GM12864 (cell line): ENCODE measurements around the gene TNP1.

Experiments
- DNase-seq: peaks from one replicate; pipeline ENCODE4 v3.0.0-alpha.2; 2011; ENCODE audit warnings: low read depth
- H3K4me3 ChIP-seq: 2 replicates; pipeline ENCODE4 v1.5.1; 2011; ENCODE audit warnings: mild to moderate bottlenecking, low read depth, low read length, control low read depth
- TF ChIP-seq, protein P1 (sequence below): IDR thresholded peaks from 2 replicates; pipeline ENCODE4 v1.5.1; 2011; ENCODE audit warnings: low read depth, mild to moderate bottlenecking, moderate library complexity, low read length, control low read depth, inconsistent platforms; ENCODE audit errors: missing control alignments

Gene TNP1

DNA sequence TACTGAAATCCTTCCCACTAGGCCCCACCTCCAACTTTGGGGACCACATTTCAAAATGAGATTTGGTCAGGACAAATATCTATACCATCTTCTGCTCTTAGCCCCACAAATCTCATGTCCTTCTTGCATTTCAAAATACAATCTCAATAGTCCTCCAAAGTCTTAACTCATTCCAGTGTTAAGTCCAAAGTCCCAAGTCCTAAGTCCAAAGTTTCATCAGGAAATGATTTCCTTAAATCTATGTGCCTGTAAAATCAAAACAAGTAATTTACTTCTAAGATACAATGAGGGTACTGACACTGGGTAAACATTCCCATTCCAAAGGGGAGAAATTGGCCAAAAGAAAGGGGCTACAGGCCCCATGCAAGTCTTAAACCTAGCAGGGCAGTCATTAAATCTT, 40.5 kb upstream of the TNP1 start:
- TF ChIP-seq, protein P1, sequence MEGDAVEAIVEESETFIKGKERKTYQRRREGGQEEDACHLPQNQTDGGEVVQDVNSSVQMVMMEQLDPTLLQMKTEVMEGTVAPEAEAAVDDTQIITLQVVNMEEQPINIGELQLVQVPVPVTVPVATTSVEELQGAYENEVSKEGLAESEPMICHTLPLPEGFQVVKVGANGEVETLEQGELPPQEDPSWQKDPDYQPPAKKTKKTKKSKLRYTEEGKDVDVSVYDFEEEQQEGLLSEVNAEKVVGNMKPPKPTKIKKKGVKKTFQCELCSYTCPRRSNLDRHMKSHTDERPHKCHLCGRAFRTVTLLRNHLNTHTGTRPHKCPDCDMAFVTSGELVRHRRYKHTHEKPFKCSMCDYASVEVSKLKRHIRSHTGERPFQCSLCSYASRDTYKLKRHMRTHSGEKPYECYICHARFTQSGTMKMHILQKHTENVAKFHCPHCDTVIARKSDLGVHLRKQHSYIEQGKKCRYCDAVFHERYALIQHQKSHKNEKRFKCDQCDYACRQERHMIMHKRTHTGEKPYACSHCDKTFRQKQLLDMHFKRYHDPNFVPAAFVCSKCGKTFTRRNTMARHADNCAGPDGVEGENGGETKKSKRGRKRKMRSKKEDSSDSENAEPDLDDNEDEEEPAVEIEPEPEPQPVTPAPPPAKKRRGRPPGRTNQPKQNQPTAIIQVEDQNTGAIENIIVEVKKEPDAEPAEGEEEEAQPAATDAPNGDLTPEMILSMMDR: no peak
- no peak for DNase-seq
- H3K4me3 ChIP-seq: no peak overlapping the region

DNA sequence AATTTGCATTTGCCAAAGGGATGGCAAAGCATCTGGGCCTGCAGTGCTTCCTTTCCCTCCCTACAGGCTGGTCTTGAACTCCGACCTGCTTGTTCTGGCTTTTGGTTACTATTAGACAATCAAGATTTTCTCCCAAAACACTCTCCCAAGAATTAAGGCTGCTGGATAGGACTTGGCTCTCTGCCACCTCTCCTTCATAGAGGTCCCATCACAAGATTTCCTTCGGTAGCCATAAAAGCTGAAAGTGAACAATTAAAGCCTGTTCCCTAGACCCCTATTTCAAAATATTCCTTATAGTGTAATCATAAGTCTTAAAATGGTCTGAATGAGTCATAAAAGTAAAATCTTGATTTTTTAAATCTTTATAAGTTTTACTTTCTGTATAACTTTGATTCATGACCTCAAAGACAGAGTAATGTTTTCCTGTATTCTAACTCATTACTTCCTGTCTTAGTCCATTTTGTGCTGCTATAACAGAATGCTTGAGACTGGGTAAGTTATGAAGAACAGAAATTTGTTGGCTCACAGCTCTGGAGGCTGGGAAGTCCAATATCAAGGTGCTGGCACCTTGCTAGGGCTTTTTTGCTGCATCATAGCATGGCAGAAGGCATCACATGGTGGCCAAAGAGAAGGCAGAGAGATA, 37.8 kb upstream of the TNP1 start:
- TF ChIP-seq, protein P1: no peak
- DNase-seq: no peak
- no peak overlapping the region for H3K4me3 ChIP-seq

DNA sequence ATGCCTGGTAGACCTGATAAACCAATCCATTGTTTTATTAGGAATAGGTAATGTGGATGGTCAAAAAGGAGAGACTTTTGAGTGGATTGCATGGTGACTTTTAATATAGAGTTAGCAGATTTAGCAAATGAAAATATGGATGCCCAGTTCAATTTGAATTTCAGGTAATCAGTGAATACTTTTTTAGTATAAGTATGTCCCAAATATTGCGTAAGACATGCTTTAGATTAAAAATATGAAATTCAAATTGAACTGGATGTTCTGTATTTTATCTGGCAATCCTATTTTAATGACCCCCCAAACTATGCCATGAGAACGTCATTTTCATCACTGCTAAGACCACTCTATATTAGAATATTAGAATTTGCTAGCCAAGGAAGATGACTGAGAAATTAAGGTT, 30.3 kb upstream of the TNP1 start:
- H3K4me3 ChIP-seq: no peak overlapping the region
- no peak for DNase-seq
- TF ChIP-seq, protein P1: no peak

- TF ChIP-seq, protein P1: no peak
- DNase-seq: no peak
- H3K4me3 ChIP-seq: no peak overlapping the region
Measured at GRCh38 chr2:216888887-216889622, 29.2 kb upstream of the TNP1 start.

DNA sequence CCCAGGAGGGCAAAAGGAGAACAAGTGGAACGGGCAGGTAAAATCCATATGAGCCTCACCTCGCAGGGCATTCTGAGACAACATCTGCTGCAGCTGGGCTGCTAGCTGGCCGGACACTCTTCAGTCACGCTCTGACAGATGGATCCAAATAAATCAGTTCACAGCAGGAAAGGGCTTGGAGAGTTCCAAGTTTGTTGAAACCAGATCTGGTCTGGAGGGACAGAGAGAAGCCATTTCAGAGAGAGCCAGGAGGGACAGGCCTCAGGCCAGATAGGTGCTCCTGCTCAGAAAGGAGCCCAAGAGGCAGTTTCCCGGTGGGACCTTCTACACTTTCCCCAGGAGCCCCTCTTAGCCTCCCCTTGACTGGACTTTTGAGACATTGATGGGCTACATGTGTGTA, 28.2 kb upstream of the TNP1 start:
- TF ChIP-seq, protein P1: no peak
- DNase-seq: no peak
- no peak overlapping the region for H3K4me3 ChIP-seq

DNA sequence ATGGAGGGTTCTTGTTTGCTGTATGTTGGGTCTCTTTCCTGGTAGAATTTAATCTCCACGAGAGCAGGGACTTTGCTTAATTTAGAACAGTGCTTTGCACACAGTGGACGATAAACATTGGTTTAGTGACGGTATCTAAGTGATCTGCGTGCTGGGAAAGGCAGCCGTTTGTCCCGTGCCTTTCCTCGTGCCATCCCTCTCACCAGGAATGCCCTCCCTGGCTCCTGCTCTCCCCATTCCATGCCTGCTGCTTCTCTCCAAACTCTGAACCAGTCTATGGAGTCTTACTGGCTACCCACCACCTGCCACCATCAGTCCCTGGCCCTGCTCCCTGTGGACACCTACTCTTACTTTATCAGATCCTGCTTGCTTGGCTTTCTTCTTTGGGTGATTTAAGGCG, 27.3 kb upstream of the TNP1 start:
- TF ChIP-seq, protein P1: no peak
- no peak overlapping the region for H3K4me3 ChIP-seq
- no peak for DNase-seq
